ENCODE data around the gene RUVBL2. TPM values are rescaled to one million over a fixed set of nuclear protein-coding genes. Genes with fewer than 3 reads are reported as not detected.

Gene RUVBL2
- total and polyA plus RNA-seq, 4 donors, result 80.4 to 109 (median 104) TPM

DNA sequence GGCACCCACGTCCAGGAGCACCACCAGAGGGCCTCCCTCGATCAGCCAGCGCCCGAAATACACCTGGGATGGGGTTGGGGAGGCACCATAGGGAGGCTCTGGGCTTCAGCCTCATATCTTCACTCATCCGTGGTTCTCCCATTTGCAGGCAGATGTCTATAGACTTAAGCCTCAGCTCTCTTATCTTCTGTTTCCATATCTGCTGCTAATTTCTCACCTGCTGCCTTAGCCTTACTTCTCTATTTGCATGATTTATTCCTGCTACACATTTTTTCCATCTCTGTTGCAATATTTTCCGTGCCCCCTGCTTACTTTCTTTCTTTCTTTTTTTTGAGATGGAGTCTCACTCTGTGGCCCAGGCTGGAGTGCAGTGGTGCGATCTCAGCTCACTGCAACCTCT is 6.4 kb upstream of the RUVBL2 start:
- no peak overlapping the region for H3K27ac ChIP-seq (ENCODE audit: low read depth, low read length)
- H3K4me1 ChIP-seq (ENCODE audit: control insufficient read depth, insufficient read depth, low read length), result peaks cover 19% of the 10 kb centered on the region
- no peak for DNase-seq (ENCODE audit: low read depth in 4 of 6, low spot score in 6 of 6)
- WGBS (ENCODE audit: insufficient coverage), result 98% methylated on average over 4 of the region's 7 CpGs
- H3K4me3 ChIP-seq (ENCODE audit: low read depth, low read length), result no peak overlapping the region
- H3K27me3 ChIP-seq (ENCODE audit: control insufficient read depth, insufficient read depth, low read length), result no peaks in the 10 kb centered on the region
- H3K9me3 ChIP-seq (ENCODE audit: control insufficient read depth, insufficient read depth, low read length), result no peaks in the 10 kb centered on the region
- H3K36me3 ChIP-seq (ENCODE audit: control insufficient read depth, insufficient read depth, low read length), result peaks cover 81% of the 10 kb centered on the region

DNA sequence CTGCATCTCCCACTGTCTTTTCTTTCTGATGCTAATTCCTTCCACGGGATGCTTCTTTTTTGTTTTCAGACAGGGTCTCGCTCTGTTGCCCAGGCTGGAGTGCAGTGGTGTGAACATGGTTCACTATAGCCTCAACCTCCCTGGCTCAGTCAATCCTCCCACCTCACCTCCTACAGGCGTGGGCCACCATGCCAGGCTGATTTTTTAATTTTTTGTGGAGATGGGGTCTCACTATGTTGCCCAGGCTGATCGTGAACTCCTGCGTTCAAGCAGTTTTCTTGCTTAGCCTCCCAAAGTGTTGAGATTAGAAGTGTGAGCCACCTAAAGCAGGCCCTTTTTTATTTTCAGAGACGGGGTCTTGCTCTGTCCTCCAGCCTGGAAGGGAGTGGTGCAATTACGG is 5.4 kb upstream of the RUVBL2 start:
- no peaks in the 10 kb centered on the region for H3K27me3 ChIP-seq (ENCODE audit: control insufficient read depth, insufficient read depth, low read length)
- DNase-seq (ENCODE audit: low read depth in 4 of 6, low spot score in 6 of 6), result no peak
- peaks cover 25% of the 10 kb centered on the region for H3K4me1 ChIP-seq (ENCODE audit: control insufficient read depth, insufficient read depth, low read length)
- H3K27ac ChIP-seq (ENCODE audit: low read depth, low read length), result no peak overlapping the region
- H3K4me3 ChIP-seq (ENCODE audit: low read depth, low read length), result no peak overlapping the region
- peaks cover 72% of the 10 kb centered on the region for H3K36me3 ChIP-seq (ENCODE audit: control insufficient read depth, insufficient read depth, low read length)
- WGBS (ENCODE audit: insufficient coverage), result 91% methylated on average over 4 of the region's 7 CpGs
- no peaks in the 10 kb centered on the region for H3K9me3 ChIP-seq (ENCODE audit: control insufficient read depth, insufficient read depth, low read length)

DNA sequence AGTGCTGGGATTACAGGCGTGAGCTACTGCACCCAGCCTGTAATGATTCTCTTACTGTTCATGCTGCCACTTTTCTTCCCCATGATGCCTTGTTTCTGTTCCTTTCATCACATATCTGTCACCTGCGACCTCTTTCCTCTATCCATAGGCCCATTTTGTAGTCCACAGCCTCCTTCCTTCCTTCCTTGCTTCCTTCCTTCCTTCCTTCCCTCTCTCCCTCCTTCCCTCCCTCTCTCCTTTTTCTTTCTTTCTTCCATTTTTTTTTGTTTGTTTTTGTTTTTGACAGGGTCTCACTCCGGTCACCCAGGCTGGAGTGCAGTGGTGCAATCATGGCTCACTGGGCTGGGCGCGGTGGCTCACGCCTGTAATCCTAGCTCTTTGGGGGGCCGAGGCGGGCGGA is 4.8 kb upstream of the RUVBL2 start:
- H3K4me1 ChIP-seq (ENCODE audit: control insufficient read depth, insufficient read depth, low read length), result peaks cover 25% of the 10 kb centered on the region
- H3K4me3 ChIP-seq (ENCODE audit: low read depth, low read length), result no peak overlapping the region
- no peak for DNase-seq (ENCODE audit: low read depth in 4 of 6, low spot score in 6 of 6)
- H3K27me3 ChIP-seq (ENCODE audit: control insufficient read depth, insufficient read depth, low read length), result no peaks in the 10 kb centered on the region
- peaks cover 71% of the 10 kb centered on the region for H3K36me3 ChIP-seq (ENCODE audit: control insufficient read depth, insufficient read depth, low read length)
- no peak overlapping the region for H3K27ac ChIP-seq (ENCODE audit: low read depth, low read length)
- 98% methylated on average over 6 of the region's 9 CpGs for WGBS (ENCODE audit: insufficient coverage)
- no peaks in the 10 kb centered on the region for H3K9me3 ChIP-seq (ENCODE audit: control insufficient read depth, insufficient read depth, low read length)

- H3K4me3 ChIP-seq (ENCODE audit: low read depth, low read length), result no peak overlapping the region
- H3K9me3 ChIP-seq (ENCODE audit: control insufficient read depth, insufficient read depth, low read length), result no peaks in the 10 kb centered on the region
- no peak overlapping the region for H3K27ac ChIP-seq (ENCODE audit: low read depth, low read length)
- no peaks in the 10 kb centered on the region for H3K27me3 ChIP-seq (ENCODE audit: control insufficient read depth, insufficient read depth, low read length)
- peaks cover 63% of the 10 kb centered on the region for H3K36me3 ChIP-seq (ENCODE audit: control insufficient read depth, insufficient read depth, low read length)
- DNase-seq (ENCODE audit: low read depth in 4 of 6, low spot score in 6 of 6), result no peak
- peaks cover 34% of the 10 kb centered on the region for H3K4me1 ChIP-seq (ENCODE audit: control insufficient read depth, insufficient read depth, low read length)
- 87% methylated on average over 11 of the region's 17 CpGs for WGBS (ENCODE audit: insufficient coverage)
Measured at GRCh38 chr19:48989701-48990291, 3.9 kb upstream of the RUVBL2 start.

DNA sequence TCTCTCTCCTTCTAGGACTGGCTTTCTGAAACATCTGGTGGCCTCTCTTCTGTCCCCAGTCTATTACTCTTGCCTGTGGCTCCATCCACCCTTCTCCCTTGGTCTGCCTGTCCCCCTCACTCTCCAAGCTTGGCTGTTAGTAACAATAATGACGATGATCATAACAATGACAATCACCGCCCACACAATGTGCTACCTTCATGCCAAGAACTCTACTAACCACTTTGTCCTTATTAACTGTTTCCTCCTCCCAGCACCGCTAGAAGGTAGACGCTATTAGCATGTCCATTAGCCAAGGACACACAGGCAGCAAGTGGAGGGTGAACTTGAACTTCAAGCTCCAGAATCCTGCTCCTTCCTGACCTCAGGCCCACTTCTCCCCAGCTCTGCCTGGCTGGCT is 3.3 kb upstream of the RUVBL2 start:
- peaks cover 35% of the 10 kb centered on the region for H3K4me1 ChIP-seq (ENCODE audit: control insufficient read depth, insufficient read depth, low read length)
- WGBS (ENCODE audit: insufficient coverage), result 84% methylated on average over 4 of the region's 4 CpGs
- no peak overlapping the region for H3K4me3 ChIP-seq (ENCODE audit: low read depth, low read length)
- no peaks in the 10 kb centered on the region for H3K27me3 ChIP-seq (ENCODE audit: control insufficient read depth, insufficient read depth, low read length)
- H3K9me3 ChIP-seq (ENCODE audit: control insufficient read depth, insufficient read depth, low read length), result no peaks in the 10 kb centered on the region
- H3K36me3 ChIP-seq (ENCODE audit: control insufficient read depth, insufficient read depth, low read length), result peaks cover 57% of the 10 kb centered on the region
- no peak overlapping the region for H3K27ac ChIP-seq (ENCODE audit: low read depth, low read length)
- no peak for DNase-seq (ENCODE audit: low read depth in 4 of 6, low spot score in 6 of 6)

DNA sequence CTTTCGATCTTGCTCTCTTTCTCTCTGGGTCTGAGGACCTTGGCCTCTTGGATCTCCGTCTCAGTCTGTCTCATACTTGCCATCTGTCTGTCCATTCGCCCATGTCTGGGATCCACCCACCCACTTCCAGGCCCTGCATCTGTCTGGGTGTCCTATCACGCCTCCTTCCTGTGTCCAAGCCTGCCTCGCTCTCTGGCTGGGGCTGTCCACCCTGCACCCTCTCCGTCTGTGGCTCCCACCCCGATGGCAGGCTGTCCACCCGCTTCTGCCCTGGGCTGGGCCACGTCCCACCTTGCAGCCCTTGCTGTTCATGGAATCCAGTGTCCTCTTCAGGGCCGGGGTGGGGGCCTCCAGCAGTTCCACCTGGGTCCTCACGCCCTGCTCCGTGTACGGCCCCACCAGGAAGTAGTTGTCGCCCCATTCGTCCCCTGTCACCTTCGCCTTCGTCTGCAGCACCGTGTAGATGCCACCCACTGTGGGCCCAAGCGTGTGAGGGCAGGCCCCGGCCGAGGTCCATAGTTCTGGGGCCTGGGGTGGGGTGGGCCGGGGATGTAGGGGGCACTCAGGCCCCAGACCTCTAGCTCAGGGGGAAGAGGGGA is 2.6 kb upstream of the RUVBL2 start:
- H3K27me3 ChIP-seq (ENCODE audit: control insufficient read depth, insufficient read depth, low read length), result no peaks in the 10 kb centered on the region
- H3K27ac ChIP-seq (ENCODE audit: low read depth, low read length), result peak overlapping the region; percentile 97
- peaks cover 50% of the 10 kb centered on the region for H3K36me3 ChIP-seq (ENCODE audit: control insufficient read depth, insufficient read depth, low read length)
- no peak overlapping the region for H3K4me3 ChIP-seq (ENCODE audit: low read depth, low read length)
- no peak for DNase-seq (ENCODE audit: low read depth in 4 of 6, low spot score in 6 of 6)
- H3K9me3 ChIP-seq (ENCODE audit: control insufficient read depth, insufficient read depth, low read length), result no peaks in the 10 kb centered on the region
- WGBS (ENCODE audit: insufficient coverage), result 90% methylated on average over 22 of the region's 22 CpGs
- H3K4me1 ChIP-seq (ENCODE audit: control insufficient read depth, insufficient read depth, low read length), result peaks cover 35% of the 10 kb centered on the region

GRCh38 chr19:48991873-48992580 is 1.7 kb upstream of the RUVBL2 start:
- peak overlapping the region; percentile 97 for H3K27ac ChIP-seq (ENCODE audit: low read depth, low read length)
- 25% methylated on average over 5 of the region's 8 CpGs for WGBS (ENCODE audit: insufficient coverage)
- H3K27me3 ChIP-seq (ENCODE audit: control insufficient read depth, insufficient read depth, low read length), result no peaks in the 10 kb centered on the region
- DNase-seq (ENCODE audit: low read depth in 4 of 6, low spot score in 6 of 6), result peak in 2 of 6 donors; percentile 38 to 57
- H3K4me1 ChIP-seq (ENCODE audit: control insufficient read depth, insufficient read depth, low read length), result peaks cover 35% of the 10 kb centered on the region
- H3K36me3 ChIP-seq (ENCODE audit: control insufficient read depth, insufficient read depth, low read length), result peaks cover 43% of the 10 kb centered on the region
- no peaks in the 10 kb centered on the region for H3K9me3 ChIP-seq (ENCODE audit: control insufficient read depth, insufficient read depth, low read length)
- peak overlapping the region; percentile 90 for H3K4me3 ChIP-seq (ENCODE audit: low read depth, low read length)

DNA sequence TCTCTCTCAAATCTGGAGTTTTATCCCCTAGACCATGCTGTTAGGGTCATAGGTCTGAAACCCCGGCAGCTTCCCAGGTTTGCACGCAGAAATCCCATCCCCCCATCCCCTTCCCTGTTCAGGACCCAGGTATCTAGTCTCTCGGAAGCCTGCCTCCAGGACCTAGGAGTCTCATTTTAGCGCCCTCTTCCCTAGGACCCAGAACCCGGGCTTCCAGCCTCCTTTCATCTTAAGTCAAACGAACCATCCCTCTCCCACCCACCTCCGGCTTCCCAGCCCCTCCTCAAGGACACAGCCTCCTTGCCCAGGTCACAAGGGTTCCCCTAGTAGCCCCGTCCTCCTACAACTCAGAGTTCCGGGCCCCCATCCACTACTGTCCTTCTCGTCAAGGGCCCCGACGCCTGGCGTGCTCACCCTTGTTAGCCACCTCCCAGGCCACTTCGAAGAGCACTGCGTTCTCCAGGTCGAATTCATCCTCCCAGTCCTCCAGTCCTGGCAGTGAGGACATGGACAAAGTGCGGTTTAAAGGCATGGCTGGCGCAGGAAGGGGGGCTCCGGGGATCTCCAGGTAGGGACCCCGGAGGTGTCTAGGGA is 1.0 kb upstream of the RUVBL2 start:
- peak overlapping the region; percentile 97 for H3K27ac ChIP-seq (ENCODE audit: low read depth, low read length)
- peak overlapping the region; percentile 90 for H3K4me3 ChIP-seq (ENCODE audit: low read depth, low read length)
- WGBS (ENCODE audit: insufficient coverage), result under 1% methylated on average over 20 of the region's 20 CpGs
- H3K4me1 ChIP-seq (ENCODE audit: control insufficient read depth, insufficient read depth, low read length), result peaks cover 35% of the 10 kb centered on the region
- no peaks in the 10 kb centered on the region for H3K27me3 ChIP-seq (ENCODE audit: control insufficient read depth, insufficient read depth, low read length)
- H3K36me3 ChIP-seq (ENCODE audit: control insufficient read depth, insufficient read depth, low read length), result peaks cover 38% of the 10 kb centered on the region
- no peaks in the 10 kb centered on the region for H3K9me3 ChIP-seq (ENCODE audit: control insufficient read depth, insufficient read depth, low read length)
- no peak for DNase-seq (ENCODE audit: low read depth in 4 of 6, low spot score in 6 of 6)

DNA sequence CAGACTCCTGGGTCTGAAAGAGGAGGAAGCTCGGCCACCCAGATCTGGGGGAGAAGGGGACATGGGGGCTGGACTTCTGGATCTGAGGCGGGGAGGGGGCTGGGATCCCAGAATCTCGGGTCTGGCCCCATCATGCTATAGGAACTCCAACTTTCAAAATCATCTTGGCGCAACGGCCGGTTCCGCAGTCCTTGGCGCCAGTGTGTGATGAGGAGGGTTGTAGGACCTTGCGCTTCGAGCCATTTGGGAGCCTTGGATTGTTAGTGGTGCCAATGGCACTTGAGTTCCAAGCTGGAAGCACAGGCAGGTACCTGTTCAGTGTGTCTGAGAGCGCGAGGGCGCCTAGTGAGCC is 324 bp downstream of the RUVBL2 start:
- Histone ChIP-seq H3K4me3 (ENCODE audit: low read depth, low read length) (peak overlapping the region; percentile 90), H3K27me3 (ENCODE audit: control insufficient read depth, insufficient read depth, low read length) (no peaks in the 10 kb centered on the region), H3K36me3 (ENCODE audit: control insufficient read depth, insufficient read depth, low read length) (peaks cover 26% of the 10 kb centered on the region), H3K27ac (ENCODE audit: low read depth, low read length) (peak overlapping the region; percentile 98), H3K4me1 (ENCODE audit: control insufficient read depth, insufficient read depth, low read length) (peaks cover 35% of the 10 kb centered on the region), H3K9me3 (ENCODE audit: control insufficient read depth, insufficient read depth, low read length) (no peaks in the 10 kb centered on the region)
- 1% methylated on average over 7 of the region's 13 CpGs for WGBS (ENCODE audit: insufficient coverage)
- DNase-seq (ENCODE audit: low read depth in 4 of 6, low spot score in 6 of 6), result no peak

Data from spinal cord (tissue), 10 donors.